Breast epithelium (tissue), 3 donors: ENCODE results near the gene OPCML.

Experiments
- CTCF ChIP-seq, 3 donors: fragments of 450-650 bp; IDR thresholded peaks; one replicate each; pipeline ENCODE4 v1.5.1; 2016 to 2017; ENCODE audit warnings: antibody characterized with exemption in 3 of 3, mild to moderate bottlenecking in 3 of 3, moderate library complexity in 3 of 3
- POLR2A ChIP-seq: fragments of 450-650 bp; IDR thresholded peaks from one replicate; pipeline ENCODE4 v1.6.1; 2016; ENCODE audit warnings: antibody characterized with exemption, mild to moderate bottlenecking, moderate library complexity

- TF ChIP-seq POLR2A (no peak), CTCF (IDR thresholded peaks at IDR 0.05) (no peak)
These were observed 17.2 kb downstream of the OPCML start for GRCh38 chr11:133515107-133515506.
